Stimulated activated naive CD8-positive, alpha-beta T cell treated with anti-CD3 and anti-CD28 coated beads, Interleukin-15, amount 100 ng/mL, for 72 hours (primary cell): ENCODE data around the gene TBRG1.
A peak's percentile ranks its signal among the peaks of the same experiment; 100 is the strongest.
"Not testable (repeated sequence)": the region's sequence is repeated elsewhere in the genome, so short reads cannot be mapped to it uniquely, and the experiment has no call there.

Experiments used
- ATAC-seq: fragments of 150-1000 bp; cut with Tn5 transposase; 2 replicates; pipeline ENCODE4 v1.10.0; 2021; ENCODE audit warnings: mild to moderate bottlenecking, moderate library complexity
- DNase-seq, 2 donors: peaks; one replicate each; pipeline ENCODE4 v3.0.0; 2021 to 2022
- H3K27ac Mint-ChIP-seq, 2 donors: one replicate each; pipeline ENCODE4 v1.8.0; 2022; ENCODE audit warnings: mild to moderate bottlenecking in 2 of 2, mixed read lengths in 2 of 2, moderate library complexity in 2 of 2
- H3K27me3 Mint-ChIP-seq: one replicate; pipeline ENCODE4 v1.8.0; 2022; ENCODE audit warnings: mixed read lengths
- H3K4me1 Mint-ChIP-seq: one replicate; pipeline ENCODE4 v1.8.0; 2022; ENCODE audit warnings: mild to moderate bottlenecking, mixed read lengths
- H3K4me3 Mint-ChIP-seq, 2 donors: one replicate each; pipeline ENCODE4 v1.8.0; 2022; ENCODE audit warnings: mild to moderate bottlenecking in 2 of 2, mixed read lengths in 2 of 2, moderate library complexity in 1 of 2
- H3K9me3 Mint-ChIP-seq, 2 donors: one replicate each; pipeline ENCODE4 v1.8.0; 2022; ENCODE audit warnings: mixed read lengths in 2 of 2

TBRG1 gene

GRCh38 chr11:124602723-124603122 is 19.9 kb upstream of the TBRG1 start:
- H3K27ac Mint-ChIP-seq, H3K9me3 Mint-ChIP-seq: not testable (repeated sequence)

GRCh38 chr11:124605719-124606118 is 16.9 kb upstream of the TBRG1 start:
- H3K4me1 Mint-ChIP-seq: no peaks in the 10 kb centered on the region
- H3K9me3 Mint-ChIP-seq: no peaks in the 10 kb centered on the region
- no peak overlapping the region for H3K27ac Mint-ChIP-seq
- no peak for ATAC-seq
- H3K4me3 Mint-ChIP-seq: no peak overlapping the region
- peaks cover 3% of the 10 kb centered on the region for H3K27me3 Mint-ChIP-seq
- DNase-seq: no peak

More at GRCh38 chr11:124602723-124603122, 19.9 kb upstream of the TBRG1 start:
- peaks cover 19% of the 10 kb centered on the region for H3K27me3 Mint-ChIP-seq
- not testable (repeated sequence) for H3K4me1 Mint-ChIP-seq, ATAC-seq, H3K4me3 Mint-ChIP-seq, DNase-seq

- no peak overlapping the region for H3K4me3 Mint-ChIP-seq
- H3K9me3 Mint-ChIP-seq: no peaks in the 10 kb centered on the region
- ATAC-seq (no peak), DNase-seq (no peak)
- H3K27me3 Mint-ChIP-seq: no peaks in the 10 kb centered on the region
- H3K27ac Mint-ChIP-seq: no peak overlapping the region
- peaks cover 19% of the 10 kb centered on the region for H3K4me1 Mint-ChIP-seq
These were observed 14.5 kb upstream of the TBRG1 start for GRCh38 chr11:124608147-124608546.

- Mint-ChIP-seq H3K27ac (peak overlapping the region; percentile 58 to 88), H3K9me3 (no peaks in the 10 kb centered on the region), H3K4me1 (peaks cover 19% of the 10 kb centered on the region), H3K4me3 (no peak overlapping the region), H3K27me3 (no peaks in the 10 kb centered on the region)
- ATAC-seq: no peak
- no peak for DNase-seq
These were observed 12.4 kb upstream of the TBRG1 start for GRCh38 chr11:124610295-124610694.

GRCh38 chr11:124611064-124611463 is 11.6 kb upstream of the TBRG1 start, which contains the start of gene PANX3:
Gene PANX3, plus strand, starts transcription at chr11:124611428. Its CDS starts 129 bp downstream, at chr11:124611557.
- H3K4me1 Mint-ChIP-seq: peaks cover 19% of the 10 kb centered on the region
- ATAC-seq (peak; percentile 16), DNase-seq (no peak)
- H3K27me3 Mint-ChIP-seq: no peaks in the 10 kb centered on the region
- no peak within 1 kb of the TSS for H3K4me3 Mint-ChIP-seq
- peak within 1 kb of the TSS; percentile 58 to 88 for H3K27ac Mint-ChIP-seq
- no peaks in the 10 kb centered on the region for H3K9me3 Mint-ChIP-seq

- no peaks in the 10 kb centered on the region for H3K27me3 Mint-ChIP-seq
- H3K9me3 Mint-ChIP-seq: no peaks in the 10 kb centered on the region
- H3K4me3 Mint-ChIP-seq: no peak overlapping the region
- H3K4me1 Mint-ChIP-seq: peaks cover 19% of the 10 kb centered on the region
- H3K27ac Mint-ChIP-seq: no peak overlapping the region
- DNase-seq (peak; percentile 10 to 23), ATAC-seq (peak; percentile 93)
These were observed 10.6 kb upstream of the TBRG1 start for GRCh38 chr11:124612045-124612444.

GRCh38 chr11:124612567-124613246 is 10.0 kb upstream of the TBRG1 start:
- Mint-ChIP-seq H3K4me3 (no peak overlapping the region), H3K9me3 (no peaks in the 10 kb centered on the region), H3K27ac (no peak overlapping the region), H3K4me1 (peaks cover 19% of the 10 kb centered on the region), H3K27me3 (no peaks in the 10 kb centered on the region)
- DNase-seq: no peak
- ATAC-seq: no peak

- H3K27me3 Mint-ChIP-seq: no peaks in the 10 kb centered on the region
- H3K9me3 Mint-ChIP-seq: no peaks in the 10 kb centered on the region
- DNase-seq: no peak
- no peak overlapping the region for H3K4me3 Mint-ChIP-seq
- no peak for ATAC-seq
- H3K4me1 Mint-ChIP-seq: peaks cover 4% of the 10 kb centered on the region
- no peak overlapping the region for H3K27ac Mint-ChIP-seq
These were observed 3.8 kb upstream of the TBRG1 start for GRCh38 chr11:124618863-124619262.

GRCh38 chr11:124623861-124624525 is 1.3 kb downstream of the TBRG1 start:
- H3K27ac Mint-ChIP-seq: peak overlapping the region; percentile 97 to 99
- no peaks in the 10 kb centered on the region for H3K27me3 Mint-ChIP-seq
- peak overlapping the region; percentile 96 to 97 for H3K4me3 Mint-ChIP-seq
- no peaks in the 10 kb centered on the region for H3K9me3 Mint-ChIP-seq
- DNase-seq (no peak), ATAC-seq (no peak)
- peaks cover 30% of the 10 kb centered on the region for H3K4me1 Mint-ChIP-seq

- no peaks in the 10 kb centered on the region for H3K9me3 Mint-ChIP-seq
- peak overlapping the region; percentile 66 to 94 for H3K27ac Mint-ChIP-seq
- peaks cover 30% of the 10 kb centered on the region for H3K4me1 Mint-ChIP-seq
- no peak for ATAC-seq
- no peaks in the 10 kb centered on the region for H3K27me3 Mint-ChIP-seq
- no peak overlapping the region for H3K4me3 Mint-ChIP-seq
- no peak for DNase-seq
These were observed 3.0 kb downstream of the TBRG1 start for GRCh38 chr11:124625504-124626168.

- peaks cover 30% of the 10 kb centered on the region for H3K4me1 Mint-ChIP-seq
- H3K27me3 Mint-ChIP-seq: no peaks in the 10 kb centered on the region
- H3K27ac Mint-ChIP-seq: no peak overlapping the region
- ATAC-seq (no peak), DNase-seq (no peak)
- no peak overlapping the region for H3K4me3 Mint-ChIP-seq
- H3K9me3 Mint-ChIP-seq: no peaks in the 10 kb centered on the region
These were observed 4.9 kb downstream of the TBRG1 start for GRCh38 chr11:124627546-124627945.

GRCh38 chr11:124629961-124630360 is 7.3 kb downstream of the TBRG1 start:
- Mint-ChIP-seq H3K4me1 (peaks cover 21% of the 10 kb centered on the region), H3K9me3 (no peaks in the 10 kb centered on the region), H3K4me3 (no peak overlapping the region), H3K27ac (no peak overlapping the region), H3K27me3 (no peaks in the 10 kb centered on the region)
- ATAC-seq: no peak
- no peak for DNase-seq

GRCh38 chr11:124633355-124633754 is 10.7 kb downstream of the TBRG1 start:
- no peak for DNase-seq
- H3K4me3 Mint-ChIP-seq: no peak overlapping the region
- H3K27me3 Mint-ChIP-seq: no peaks in the 10 kb centered on the region
- H3K4me1 Mint-ChIP-seq: no peaks in the 10 kb centered on the region
- no peak for ATAC-seq
- peak overlapping the region in 1 of 2 donors; percentile 83 for H3K27ac Mint-ChIP-seq
- H3K9me3 Mint-ChIP-seq: no peaks in the 10 kb centered on the region

GRCh38 chr11:124635932-124636331 is 13.3 kb downstream of the TBRG1 start:
- Mint-ChIP-seq H3K27me3 (no peaks in the 10 kb centered on the region), H3K4me1 (no peaks in the 10 kb centered on the region), H3K4me3 (no peak overlapping the region), H3K9me3 (no peaks in the 10 kb centered on the region), H3K27ac (no peak overlapping the region)
- ATAC-seq (no peak), DNase-seq (no peak)

GRCh38 chr11:124638500-124638899 is 15.8 kb downstream of the TBRG1 start:
- no peaks in the 10 kb centered on the region for H3K4me1 Mint-ChIP-seq
- no peaks in the 10 kb centered on the region for H3K27me3 Mint-ChIP-seq
- no peaks in the 10 kb centered on the region for H3K9me3 Mint-ChIP-seq
- ATAC-seq: no peak
- no peak overlapping the region for H3K4me3 Mint-ChIP-seq
- H3K27ac Mint-ChIP-seq: no peak overlapping the region
- DNase-seq: no peak

- Mint-ChIP-seq H3K27ac (no peak overlapping the region), H3K9me3 (no peaks in the 10 kb centered on the region), H3K4me1 (no peaks in the 10 kb centered on the region), H3K4me3 (no peak overlapping the region), H3K27me3 (no peaks in the 10 kb centered on the region)
- no peak for ATAC-seq
- DNase-seq: no peak
These were observed 16.5 kb downstream of the TBRG1 start for GRCh38 chr11:124639186-124639585.
